Activated B cell treated with CpG ODN at 0.5 μM for 24 hours (primary cell): ENCODE data around the gene LATS2. TPM values are rescaled to one million over a fixed set of nuclear protein-coding genes. Genes with fewer than 3 reads are reported as not detected.

Experiments
- ATAC-seq: fragments of 200-7000 bp; cut with Tn5 transposase; one replicate; pipeline ENCODE4 v1.10.0; 2021; ENCODE audit warnings: low read depth, mild to moderate bottlenecking, moderate library complexity
- CTCF ChIA-PET: fragments of 350-600 bp; sonication (Branson Sonifier 250); formaldehyde crosslinking; loops from one replicate; lab custom pipeline; 2021; ENCODE audit warnings: antibody characterized with exemption; lab: Charles Lee
- POLR2A ChIA-PET: fragments of 350-600 bp; sonication (Branson Sonifier 250); formaldehyde crosslinking; loops from one replicate; lab custom pipeline; 2021; ENCODE audit warnings: antibody characterized with exemption; lab: Charles Lee
- DNase-seq: peaks from one replicate; pipeline ENCODE4 v3.0.0; 2022
- H3K27ac Mint-ChIP-seq: one replicate; pipeline ENCODE4 v1.8.0; 2020; ENCODE audit warnings: mixed read lengths
- H3K27me3 Mint-ChIP-seq: one replicate; pipeline ENCODE4 v1.8.0; 2021; ENCODE audit warnings: mixed read lengths
- H3K36me3 Mint-ChIP-seq: one replicate; pipeline ENCODE4 v1.8.0; 2021; ENCODE audit warnings: low read depth, mixed read lengths
- H3K4me1 Mint-ChIP-seq: one replicate; pipeline ENCODE4 v1.8.0; 2021; ENCODE audit warnings: mixed read lengths
- H3K4me3 Mint-ChIP-seq: one replicate; pipeline ENCODE4 v1.8.0; 2020; ENCODE audit warnings: mild to moderate bottlenecking, mixed read lengths
- H3K9me3 Mint-ChIP-seq: one replicate; pipeline ENCODE4 v1.8.0; 2020; ENCODE audit warnings: mixed read lengths
- intact Hi-C: fragments of 100-400 bp; cut with micrococcal nuclease; formaldehyde crosslinking; loops from one replicate; pipeline ENCODE4 v1.15.1; 2024
- total RNA-seq: library from RNA; stranded (reverse); gene quantifications from 2 replicates; pipeline ENCODE4 v1.2.3, GENCODE V29; 2022
- TF ChIP-seq, protein P1 (sequence below): fragments of 200-600 bp; IDR thresholded peaks from one replicate; pipeline ENCODE4 v1.8.0; 2022; ENCODE audit warnings: antibody characterized with exemption, mild to moderate bottlenecking

Gene LATS2
- total RNA-seq, 1 donor from 2014 or later = 1.7 TPM

DNA sequence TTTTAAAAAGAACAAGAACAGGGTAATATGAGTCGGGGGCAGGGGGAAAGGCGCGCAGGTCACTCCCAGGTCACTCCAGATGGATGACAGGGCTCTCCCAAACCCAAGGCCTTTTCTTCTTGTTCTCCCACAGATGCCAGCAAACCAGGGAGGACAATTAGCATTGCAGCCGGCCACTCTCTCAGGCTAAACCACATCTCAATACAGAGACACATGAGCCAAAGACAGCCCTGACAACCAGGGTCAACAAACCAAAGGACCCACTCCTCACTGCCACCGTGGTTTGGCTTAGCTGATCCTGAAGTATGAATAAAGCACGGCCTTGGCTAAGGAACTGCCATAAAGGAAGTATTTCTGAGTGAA is 47.3 kb downstream of the LATS2 start:
- no peak for ATAC-seq
- no peak overlapping the region for H3K4me3 Mint-ChIP-seq
- H3K27ac Mint-ChIP-seq = no peak overlapping the region
- H3K9me3 Mint-ChIP-seq = no peaks in the 10 kb centered on the region
- H3K36me3 Mint-ChIP-seq = no peaks in the 10 kb centered on the region
- no peaks in the 10 kb centered on the region for H3K27me3 Mint-ChIP-seq
- TF ChIP-seq, protein P1, sequence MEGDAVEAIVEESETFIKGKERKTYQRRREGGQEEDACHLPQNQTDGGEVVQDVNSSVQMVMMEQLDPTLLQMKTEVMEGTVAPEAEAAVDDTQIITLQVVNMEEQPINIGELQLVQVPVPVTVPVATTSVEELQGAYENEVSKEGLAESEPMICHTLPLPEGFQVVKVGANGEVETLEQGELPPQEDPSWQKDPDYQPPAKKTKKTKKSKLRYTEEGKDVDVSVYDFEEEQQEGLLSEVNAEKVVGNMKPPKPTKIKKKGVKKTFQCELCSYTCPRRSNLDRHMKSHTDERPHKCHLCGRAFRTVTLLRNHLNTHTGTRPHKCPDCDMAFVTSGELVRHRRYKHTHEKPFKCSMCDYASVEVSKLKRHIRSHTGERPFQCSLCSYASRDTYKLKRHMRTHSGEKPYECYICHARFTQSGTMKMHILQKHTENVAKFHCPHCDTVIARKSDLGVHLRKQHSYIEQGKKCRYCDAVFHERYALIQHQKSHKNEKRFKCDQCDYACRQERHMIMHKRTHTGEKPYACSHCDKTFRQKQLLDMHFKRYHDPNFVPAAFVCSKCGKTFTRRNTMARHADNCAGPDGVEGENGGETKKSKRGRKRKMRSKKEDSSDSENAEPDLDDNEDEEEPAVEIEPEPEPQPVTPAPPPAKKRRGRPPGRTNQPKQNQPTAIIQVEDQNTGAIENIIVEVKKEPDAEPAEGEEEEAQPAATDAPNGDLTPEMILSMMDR = no peak
- DNase-seq = no peak
- peaks cover 8% of the 10 kb centered on the region for H3K4me1 Mint-ChIP-seq
- POLR2A ChIA-PET = no interaction called here
- CTCF ChIA-PET = no interaction called here
- intact Hi-C loops = no loop called here

DNA sequence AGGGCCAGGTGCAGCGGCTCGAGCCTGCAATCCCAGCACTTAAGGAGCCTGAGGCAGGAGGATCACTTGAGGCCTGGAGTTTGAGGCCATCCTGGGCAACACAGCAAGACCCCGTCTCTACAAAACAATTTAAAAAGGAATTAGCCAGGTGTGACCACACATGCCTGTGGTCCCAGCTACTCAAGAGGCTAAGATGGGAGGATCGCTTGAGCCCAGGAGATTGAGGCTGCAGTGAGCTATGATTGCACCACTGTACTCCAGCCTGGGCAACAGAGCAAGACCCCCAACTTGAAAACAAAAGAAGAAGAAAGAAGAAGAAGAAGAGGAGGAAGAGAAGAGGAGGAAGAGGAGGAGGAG is 47.7 kb downstream of the LATS2 start:
- ChIA-PET POLR2A (no interaction called here), CTCF (no interaction called here)
- intact Hi-C loops = no loop called here
- H3K27ac Mint-ChIP-seq = no peak overlapping the region
- H3K4me3 Mint-ChIP-seq = no peak overlapping the region
- peaks cover 8% of the 10 kb centered on the region for H3K4me1 Mint-ChIP-seq
- no peaks in the 10 kb centered on the region for H3K36me3 Mint-ChIP-seq
- TF ChIP-seq, protein P1 = no peak
- ATAC-seq (no peak), DNase-seq (no peak)
- H3K27me3 Mint-ChIP-seq = no peaks in the 10 kb centered on the region
- H3K9me3 Mint-ChIP-seq = no peaks in the 10 kb centered on the region

DNA sequence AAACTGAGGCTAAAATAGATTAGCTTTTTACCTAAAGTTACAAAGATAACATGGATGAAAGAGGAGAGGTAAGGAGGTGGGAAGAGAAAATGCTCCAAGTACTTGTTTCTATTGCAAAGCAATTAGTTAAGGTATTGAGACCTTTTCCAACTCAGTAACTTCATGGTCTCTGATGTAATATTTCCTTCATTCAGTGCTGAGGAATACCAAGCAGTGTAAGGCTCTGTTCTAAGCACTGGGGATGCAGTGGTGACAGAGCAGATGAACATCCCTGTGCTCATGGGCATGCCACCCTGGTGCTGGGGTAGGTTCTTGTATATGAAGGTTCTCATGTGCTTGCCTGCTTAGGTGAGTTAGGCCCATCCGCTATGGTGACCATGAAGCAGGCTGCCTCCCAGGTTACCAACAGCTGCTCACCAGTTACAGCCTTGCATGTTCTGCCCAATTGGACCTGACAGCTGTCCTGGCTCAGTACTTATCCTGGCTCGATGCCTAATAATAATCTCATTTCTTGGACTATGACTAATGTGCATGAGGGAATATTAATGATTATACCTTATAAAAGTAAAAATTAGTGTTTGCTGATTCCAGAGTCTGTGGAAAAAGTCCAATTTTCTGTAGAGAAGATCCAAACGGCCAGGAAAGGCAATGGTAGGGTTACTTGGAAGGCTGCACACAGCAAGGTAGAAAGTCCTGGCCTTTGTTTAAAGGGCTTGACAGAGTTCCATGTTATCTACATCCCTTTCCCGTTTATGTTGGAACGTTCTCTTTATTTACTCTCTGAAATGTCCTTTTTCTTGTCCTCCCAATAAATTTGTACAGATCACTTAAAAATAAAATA is 48.3 kb downstream of the LATS2 start:
- Mint-ChIP-seq H3K36me3 (no peaks in the 10 kb centered on the region), H3K9me3 (no peaks in the 10 kb centered on the region), H3K27ac (no peak overlapping the region), H3K4me1 (peaks cover 8% of the 10 kb centered on the region), H3K27me3 (no peaks in the 10 kb centered on the region), H3K4me3 (no peak overlapping the region)
- ChIA-PET CTCF (no interaction called here), POLR2A (no interaction called here)
- DNase-seq (no peak), ATAC-seq (no peak)
- TF ChIP-seq, protein P1 = no peak
- intact Hi-C loops = no loop called here

DNA sequence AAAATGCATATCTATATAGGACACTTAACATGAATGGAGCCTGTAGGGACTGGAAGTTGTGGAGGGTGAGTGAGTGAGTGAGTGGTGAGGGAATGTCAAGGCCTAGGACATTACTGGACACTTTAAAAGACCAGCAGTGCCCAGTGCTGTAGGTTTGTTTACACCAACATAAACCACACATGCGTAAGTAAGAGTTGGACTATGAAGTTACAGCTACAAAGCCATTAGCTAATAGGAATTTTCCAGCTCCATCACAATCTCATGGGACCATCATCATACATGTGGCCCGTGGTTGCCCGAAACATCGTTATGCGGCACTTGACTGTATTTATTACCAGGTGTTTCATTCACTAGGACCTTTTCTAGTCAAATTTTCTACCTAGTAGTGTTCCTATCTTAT is 49.2 kb downstream of the LATS2 start:
- ATAC-seq = no peak
- no peak for DNase-seq
- H3K27me3 Mint-ChIP-seq = no peaks in the 10 kb centered on the region
- POLR2A ChIA-PET = no interaction called here
- no peaks in the 10 kb centered on the region for H3K9me3 Mint-ChIP-seq
- H3K27ac Mint-ChIP-seq = no peak overlapping the region
- no peaks in the 10 kb centered on the region for H3K36me3 Mint-ChIP-seq
- TF ChIP-seq, protein P1 = no peak
- H3K4me1 Mint-ChIP-seq = peaks cover 8% of the 10 kb centered on the region
- intact Hi-C loops = no loop called here
- no peak overlapping the region for H3K4me3 Mint-ChIP-seq
- CTCF ChIA-PET = no interaction called here

DNA sequence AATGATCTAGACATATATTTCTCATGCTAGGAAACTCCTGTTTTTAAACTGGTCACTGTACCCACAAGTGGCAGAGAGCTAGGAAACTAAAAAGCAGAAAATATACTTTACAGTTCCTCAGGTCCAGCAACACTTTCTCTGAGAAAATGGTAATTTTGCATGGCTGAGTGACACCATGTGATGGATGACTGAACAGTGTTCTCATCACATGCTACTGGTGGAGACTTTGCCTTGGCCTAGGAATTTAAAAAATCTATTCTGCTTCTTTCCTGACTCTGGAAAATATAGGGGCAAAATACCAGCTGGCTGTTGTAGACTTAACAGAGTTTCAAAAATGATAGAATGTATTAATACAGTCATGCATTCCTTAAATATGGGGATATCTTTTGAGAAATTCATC is 50.0 kb downstream of the LATS2 start:
- Mint-ChIP-seq H3K36me3 (no peaks in the 10 kb centered on the region), H3K27ac (no peak overlapping the region), H3K4me3 (no peak overlapping the region), H3K9me3 (no peaks in the 10 kb centered on the region), H3K27me3 (no peaks in the 10 kb centered on the region), H3K4me1 (peaks cover 8% of the 10 kb centered on the region)
- TF ChIP-seq, protein P1 = no peak
- intact Hi-C loops = no loop called here
- ChIA-PET CTCF (no interaction called here), POLR2A (no interaction called here)
- DNase-seq (no peak), ATAC-seq (no peak)
